GM19193 (cell line): ENCODE measurements around the gene SLCO1C1.

Experiments
- POLR2A ChIP-seq: IDR thresholded peaks from 4 replicates; pipeline ENCODE4 v1.6.1; 2011; ENCODE audit not compliant: insufficient read depth, insufficient read length; ENCODE audit errors: extremely low read depth

SLCO1C1 gene

GRCh38 chr12:20695232-20695631, at the start of gene SLCO1C1:
Gene SLCO1C1, plus strand, starts transcription at chr12:20695332. Its CDS starts 4,245 bp downstream, at chr12:20699577.
- TF ChIP-seq POLR2A: no peak

- no peak for TF ChIP-seq POLR2A
Measured at GRCh38 chr12:20646239-20646827, 48.8 kb upstream of the SLCO1C1 start.

- TF ChIP-seq POLR2A: no peak
Measured at GRCh38 chr12:20653871-20654270, 41.3 kb upstream of the SLCO1C1 start.

GRCh38 chr12:20656600-20656999, 38.5 kb upstream of the SLCO1C1 start:
- no peak for TF ChIP-seq POLR2A

GRCh38 chr12:20657496-20657895, 37.6 kb upstream of the SLCO1C1 start:
- TF ChIP-seq POLR2A: no peak

GRCh38 chr12:20681334-20681733, 13.8 kb upstream of the SLCO1C1 start:
- TF ChIP-seq POLR2A: no peak

- no peak for TF ChIP-seq POLR2A
Measured at GRCh38 chr12:20696181-20696905, 1.2 kb downstream of the SLCO1C1 start.

GRCh38 chr12:20701106-20701505, 6.0 kb downstream of the SLCO1C1 start:
- no peak for TF ChIP-seq POLR2A

- TF ChIP-seq POLR2A: no peak
Measured at GRCh38 chr12:20704860-20705259, 9.7 kb downstream of the SLCO1C1 start.

GRCh38 chr12:20711846-20712245, 16.7 kb downstream of the SLCO1C1 start:
- TF ChIP-seq POLR2A: no peak

- no peak for TF ChIP-seq POLR2A
Measured at GRCh38 chr12:20716037-20716436, 20.9 kb downstream of the SLCO1C1 start.

- TF ChIP-seq POLR2A: no peak
Measured at GRCh38 chr12:20716985-20717384, 21.9 kb downstream of the SLCO1C1 start.

- TF ChIP-seq POLR2A: no peak
Measured at GRCh38 chr12:20718294-20718693, 23.2 kb downstream of the SLCO1C1 start.

GRCh38 chr12:20722142-20722541, 27.0 kb downstream of the SLCO1C1 start:
- no peak for TF ChIP-seq POLR2A

GRCh38 chr12:20731274-20731673, 36.1 kb downstream of the SLCO1C1 start:
- no peak for TF ChIP-seq POLR2A

- TF ChIP-seq POLR2A: no peak
Measured at GRCh38 chr12:20740972-20741371, 45.8 kb downstream of the SLCO1C1 start.
